Measurements from ENCODE around the gene RAB13.
A peak's percentile ranks its signal among the peaks of the same experiment; 100 is the strongest.
"Not testable (repeated sequence)": the region's sequence is repeated elsewhere in the genome, so short reads cannot be mapped to it uniquely, and the experiment has no call there.

The RAB13 gene

DNA sequence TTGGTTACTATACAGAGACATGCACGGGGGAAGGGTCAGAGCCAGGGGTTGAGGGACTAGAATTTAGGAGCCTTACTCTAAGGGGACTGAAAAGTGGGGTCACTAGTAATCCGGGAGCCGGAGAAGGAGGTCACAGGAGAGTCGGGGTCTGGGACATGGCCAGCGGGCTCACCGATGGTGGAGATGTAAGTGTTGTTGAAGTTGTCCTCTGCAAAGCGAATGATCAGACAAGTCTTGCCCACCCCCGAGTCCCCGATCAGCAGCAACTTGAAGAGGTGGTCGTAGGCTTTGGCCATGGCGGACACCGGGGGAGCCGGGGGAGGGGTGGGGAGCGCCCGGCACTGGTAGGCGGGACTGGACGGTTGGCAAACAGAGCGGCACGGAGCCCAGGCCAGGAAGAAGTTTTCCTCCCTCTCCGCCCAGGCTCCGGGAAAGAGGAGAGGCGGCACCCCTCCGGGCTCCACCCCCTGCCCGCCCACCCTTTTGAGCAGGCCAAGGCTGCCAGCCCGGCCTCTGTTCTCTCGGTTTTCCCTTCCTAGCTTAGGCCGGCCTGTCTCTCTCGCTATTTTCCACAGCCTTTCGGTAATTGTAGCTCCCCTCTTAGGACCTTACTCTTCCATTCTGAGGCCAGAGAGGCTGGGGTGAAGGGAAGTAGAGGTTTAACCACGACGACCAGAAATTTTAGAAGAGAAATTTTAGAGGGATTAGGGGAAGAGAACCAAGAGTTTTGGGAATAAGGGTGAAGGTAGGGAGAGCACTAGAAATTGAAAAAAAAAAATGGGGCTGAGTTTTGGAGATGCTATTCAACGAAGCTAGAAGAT is at the start of gene RAB13:
TSS of gene RAB13 (minus strand) at position 399 of the 821 bp plus-strand sequence. CDS start at position 296, 103 bp downstream.
- Histone ChIP-seq H3K9me3 (ENCODE audit: control insufficient read depth in 1 of 2, low read length in 2 of 2) (no peaks in the 10 kb centered on the region), H3K9ac (ENCODE audit: low read depth in 1 of 2, low read length in 2 of 2) (peak within 1 kb of the TSS; percentile 78 to 81), H3K27me3 (ENCODE audit: control insufficient read depth in 1 of 2, insufficient read depth in 2 of 2, low read length in 2 of 2) (no peaks in the 10 kb centered on the region), H3K4me1 (ENCODE audit: control insufficient read depth in 1 of 2, insufficient read depth in 2 of 2, low read length in 2 of 2) (peaks cover 15 to 22% of the 10 kb centered on the region in 2 donors), H3K4me3 (ENCODE audit: low read depth in 1 of 2, low read length in 2 of 2) (peak within 1 kb of the TSS; percentile 71 to 80), H3K27ac (ENCODE audit: low read depth, low read length) (peak within 1 kb of the TSS; percentile 79), H3K36me3 (ENCODE audit: control insufficient read depth in 1 of 2, insufficient read depth in 2 of 2, low read length in 2 of 2) (peaks cover 0 to 5% of the 10 kb centered on the region in 2 donors)

DNA sequence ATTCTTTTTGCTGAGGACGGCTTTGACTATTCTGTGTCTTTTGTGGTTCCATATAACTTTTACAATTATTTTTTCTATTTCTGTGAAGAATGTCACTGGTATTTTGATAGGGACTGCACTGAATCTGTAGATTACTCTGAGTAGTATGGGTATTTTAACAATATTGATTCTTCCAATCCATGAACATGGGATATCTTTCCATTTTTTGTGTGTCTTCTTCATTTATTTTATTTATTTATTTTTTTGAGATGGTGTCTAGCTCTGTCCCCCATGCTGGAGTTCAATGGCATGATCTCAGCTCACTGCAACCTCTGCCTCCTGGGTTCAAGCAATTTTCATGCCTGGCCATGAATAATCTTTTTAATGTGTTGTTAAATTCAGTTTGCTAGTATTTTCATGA is 47.6 kb upstream of the RAB13 start:
- H3K4me3 ChIP-seq (ENCODE audit: low read depth in 1 of 2, low read length in 2 of 2); H3K27ac ChIP-seq (ENCODE audit: low read depth, low read length); H3K27me3 ChIP-seq (ENCODE audit: control insufficient read depth in 1 of 2, insufficient read depth in 2 of 2, low read length in 2 of 2): not testable (repeated sequence)

GRCh38 chr1:154019940-154020339 is 33.8 kb upstream of the RAB13 start:
- Histone ChIP-seq H3K27ac (ENCODE audit: low read depth, low read length) (no peak overlapping the region), H3K36me3 (ENCODE audit: control insufficient read depth in 1 of 2, insufficient read depth in 2 of 2, low read length in 2 of 2) (no peaks in the 10 kb centered on the region), H3K4me1 (ENCODE audit: control insufficient read depth in 1 of 2, insufficient read depth in 2 of 2, low read length in 2 of 2) (no peaks in the 10 kb centered on the region), H3K27me3 (ENCODE audit: control insufficient read depth in 1 of 2, insufficient read depth in 2 of 2, low read length in 2 of 2) (no peaks in the 10 kb centered on the region), H3K9ac (ENCODE audit: low read depth in 1 of 2, low read length in 2 of 2) (no peak overlapping the region), H3K9me3 (ENCODE audit: control insufficient read depth in 1 of 2, low read length in 2 of 2) (no peaks in the 10 kb centered on the region), H3K4me3 (ENCODE audit: low read depth in 1 of 2, low read length in 2 of 2) (no peak overlapping the region)

More for the DNA sequence above, 47.6 kb upstream of the RAB13 start:
- H3K9me3 ChIP-seq (ENCODE audit: control insufficient read depth in 1 of 2, low read length in 2 of 2); H3K9ac ChIP-seq (ENCODE audit: low read depth in 1 of 2, low read length in 2 of 2); H3K36me3 ChIP-seq (ENCODE audit: control insufficient read depth in 1 of 2, insufficient read depth in 2 of 2, low read length in 2 of 2); H3K4me1 ChIP-seq (ENCODE audit: control insufficient read depth in 1 of 2, insufficient read depth in 2 of 2, low read length in 2 of 2): not testable (repeated sequence)

DNA sequence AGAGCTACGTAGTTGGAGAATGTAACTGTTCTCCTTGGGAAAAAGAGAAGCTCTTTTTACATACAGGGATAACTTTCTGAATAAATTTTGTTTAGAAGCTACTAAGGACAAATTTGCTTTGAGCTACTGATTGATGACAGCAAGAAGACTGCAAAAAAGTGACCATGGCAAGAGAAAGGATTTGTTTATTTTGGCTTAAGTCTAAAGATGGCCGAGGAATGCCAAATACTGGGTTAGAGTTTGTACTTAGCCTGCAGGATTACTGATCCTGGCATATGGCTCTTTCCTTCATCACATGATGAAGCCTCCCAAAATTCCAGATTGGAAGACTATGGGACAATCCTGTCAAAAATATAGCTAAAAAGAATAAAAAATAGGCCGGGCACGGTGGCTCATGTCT is 33.1 kb upstream of the RAB13 start:
- no peaks in the 10 kb centered on the region for H3K9me3 ChIP-seq (ENCODE audit: control insufficient read depth in 1 of 2, low read length in 2 of 2)
- no peaks in the 10 kb centered on the region for H3K27me3 ChIP-seq (ENCODE audit: control insufficient read depth in 1 of 2, insufficient read depth in 2 of 2, low read length in 2 of 2)
- H3K36me3 ChIP-seq (ENCODE audit: control insufficient read depth in 1 of 2, insufficient read depth in 2 of 2, low read length in 2 of 2), result no peaks in the 10 kb centered on the region
- peaks cover 0 to 1% of the 10 kb centered on the region in 2 donors for H3K4me1 ChIP-seq (ENCODE audit: control insufficient read depth in 1 of 2, insufficient read depth in 2 of 2, low read length in 2 of 2)
- no peak overlapping the region for H3K9ac ChIP-seq (ENCODE audit: low read depth in 1 of 2, low read length in 2 of 2)
- H3K27ac ChIP-seq (ENCODE audit: low read depth, low read length), result no peak overlapping the region
- H3K4me3 ChIP-seq (ENCODE audit: low read depth in 1 of 2, low read length in 2 of 2), result no peak overlapping the region

DNA sequence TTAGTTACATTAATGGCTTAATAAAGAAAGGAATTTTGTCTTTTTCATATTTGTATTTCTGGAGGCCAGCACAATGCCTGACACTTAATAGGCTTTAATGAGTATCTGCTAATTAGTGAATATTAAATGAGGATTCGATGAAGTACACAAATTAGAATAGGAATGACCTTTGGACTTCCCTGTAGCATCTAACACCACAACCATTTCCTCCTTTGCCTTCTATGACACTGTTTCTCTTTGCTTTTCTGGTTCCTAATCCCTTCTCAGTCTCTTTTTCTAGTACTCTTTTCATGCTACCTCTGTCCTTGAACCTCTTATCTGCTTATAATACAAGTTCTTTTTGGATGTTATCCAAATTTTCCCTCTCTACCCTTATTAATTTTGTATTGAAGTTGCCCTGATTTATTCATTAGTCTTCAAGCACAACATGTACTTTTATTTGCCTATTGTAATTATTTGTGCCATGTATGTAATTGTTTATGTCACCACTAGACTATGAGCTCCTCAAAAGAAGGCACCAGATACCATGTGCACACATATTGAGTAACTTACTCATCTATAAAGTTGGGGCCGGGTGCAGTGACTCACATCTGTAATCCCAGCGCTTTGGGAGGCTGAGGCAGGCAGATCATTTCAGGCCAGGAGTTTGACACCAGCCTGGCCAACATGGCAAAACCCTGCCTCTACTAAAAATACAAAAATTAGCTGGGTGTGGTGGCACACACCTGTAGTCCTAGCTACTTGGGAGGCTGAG is 28.2 kb upstream of the RAB13 start:
- H3K27me3 ChIP-seq (ENCODE audit: control insufficient read depth in 1 of 2, insufficient read depth in 2 of 2, low read length in 2 of 2), result no peaks in the 10 kb centered on the region

GRCh38 chr1:154012543-154012942 is 26.4 kb upstream of the RAB13 start:
- not testable (repeated sequence) for H3K36me3 ChIP-seq (ENCODE audit: control insufficient read depth in 1 of 2, insufficient read depth in 2 of 2, low read length in 2 of 2)

More for the DNA sequence above, 28.2 kb upstream of the RAB13 start:
- Histone ChIP-seq H3K4me1 (ENCODE audit: control insufficient read depth in 1 of 2, insufficient read depth in 2 of 2, low read length in 2 of 2) (peaks cover 0 to 5% of the 10 kb centered on the region in 2 donors), H3K36me3 (ENCODE audit: control insufficient read depth in 1 of 2, insufficient read depth in 2 of 2, low read length in 2 of 2) (no peaks in the 10 kb centered on the region), H3K9me3 (ENCODE audit: control insufficient read depth in 1 of 2, low read length in 2 of 2) (no peaks in the 10 kb centered on the region), H3K9ac (ENCODE audit: low read depth in 1 of 2, low read length in 2 of 2) (no peak overlapping the region), H3K4me3 (ENCODE audit: low read depth in 1 of 2, low read length in 2 of 2) (no peak overlapping the region), H3K27ac (ENCODE audit: low read depth, low read length) (no peak overlapping the region)

GRCh38 chr1:154012129-154012528 is 26.0 kb upstream of the RAB13 start:
- no peaks in the 10 kb centered on the region for H3K9me3 ChIP-seq (ENCODE audit: control insufficient read depth in 1 of 2, low read length in 2 of 2)
- H3K4me1 ChIP-seq (ENCODE audit: control insufficient read depth in 1 of 2, insufficient read depth in 2 of 2, low read length in 2 of 2), result peaks cover 0 to 5% of the 10 kb centered on the region in 2 donors
- H3K27me3 ChIP-seq (ENCODE audit: control insufficient read depth in 1 of 2, insufficient read depth in 2 of 2, low read length in 2 of 2), result no peaks in the 10 kb centered on the region
- no peak overlapping the region for H3K27ac ChIP-seq (ENCODE audit: low read depth, low read length)
- H3K4me3 ChIP-seq (ENCODE audit: low read depth in 1 of 2, low read length in 2 of 2), result no peak overlapping the region
- H3K36me3 ChIP-seq (ENCODE audit: control insufficient read depth in 1 of 2, insufficient read depth in 2 of 2, low read length in 2 of 2), result no peaks in the 10 kb centered on the region
- H3K9ac ChIP-seq (ENCODE audit: low read depth in 1 of 2, low read length in 2 of 2), result no peak overlapping the region

More at GRCh38 chr1:154012543-154012942, 26.4 kb upstream of the RAB13 start:
- not testable (repeated sequence) for H3K9ac ChIP-seq (ENCODE audit: low read depth in 1 of 2, low read length in 2 of 2); H3K27ac ChIP-seq (ENCODE audit: low read depth, low read length); H3K4me1 ChIP-seq (ENCODE audit: control insufficient read depth in 1 of 2, insufficient read depth in 2 of 2, low read length in 2 of 2); H3K4me3 ChIP-seq (ENCODE audit: low read depth in 1 of 2, low read length in 2 of 2); H3K27me3 ChIP-seq (ENCODE audit: control insufficient read depth in 1 of 2, insufficient read depth in 2 of 2, low read length in 2 of 2); H3K9me3 ChIP-seq (ENCODE audit: control insufficient read depth in 1 of 2, low read length in 2 of 2)

DNA sequence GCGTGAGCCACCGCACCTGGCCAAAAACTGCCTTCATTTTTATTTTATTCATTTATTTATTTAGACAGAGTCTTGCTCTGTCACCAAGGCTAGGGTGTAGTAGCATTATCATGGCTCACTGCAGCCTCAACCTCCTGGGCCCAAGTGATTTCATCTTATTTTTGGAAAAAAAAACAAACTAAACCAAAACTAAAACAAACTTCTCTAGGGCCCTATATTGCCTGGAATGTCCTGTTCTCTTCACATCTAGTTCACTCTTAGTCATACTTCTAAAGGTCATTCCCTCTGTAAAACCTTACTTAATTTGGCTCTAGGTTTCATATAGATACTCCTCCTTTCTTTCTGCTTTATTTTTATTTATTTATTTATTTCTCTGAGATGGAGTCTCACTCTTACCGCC is 20.0 kb upstream of the RAB13 start:
- H3K36me3 ChIP-seq (ENCODE audit: control insufficient read depth in 1 of 2, insufficient read depth in 2 of 2, low read length in 2 of 2), result no peaks in the 10 kb centered on the region
- H3K4me1 ChIP-seq (ENCODE audit: control insufficient read depth in 1 of 2, insufficient read depth in 2 of 2, low read length in 2 of 2), result no peaks in the 10 kb centered on the region
- H3K4me3 ChIP-seq (ENCODE audit: low read depth in 1 of 2, low read length in 2 of 2), result no peak overlapping the region

DNA sequence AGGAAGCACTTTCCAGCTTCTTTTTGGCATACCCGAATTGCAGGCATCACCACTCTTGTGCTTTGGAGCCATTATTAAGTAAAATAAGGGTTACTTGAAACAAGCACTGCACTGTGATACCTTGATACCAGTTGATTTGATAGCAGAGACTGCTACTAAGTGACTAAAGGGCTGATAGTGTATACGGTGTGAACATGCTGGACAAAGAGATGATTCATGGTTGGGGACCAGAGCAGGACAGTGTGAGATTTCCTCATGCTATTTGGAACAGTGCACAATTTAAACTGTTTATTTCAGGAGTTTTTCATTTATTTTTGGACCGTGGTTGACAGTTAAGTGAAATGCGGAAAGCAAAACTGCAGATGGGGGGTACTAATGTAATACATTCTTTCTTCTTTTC is 14.3 kb upstream of the RAB13 start:
- H3K9ac ChIP-seq (ENCODE audit: low read depth in 1 of 2, low read length in 2 of 2), result no peak overlapping the region
- no peak overlapping the region for H3K4me3 ChIP-seq (ENCODE audit: low read depth in 1 of 2, low read length in 2 of 2)
- no peaks in the 10 kb centered on the region for H3K4me1 ChIP-seq (ENCODE audit: control insufficient read depth in 1 of 2, insufficient read depth in 2 of 2, low read length in 2 of 2)
- H3K27me3 ChIP-seq (ENCODE audit: control insufficient read depth in 1 of 2, insufficient read depth in 2 of 2, low read length in 2 of 2), result no peaks in the 10 kb centered on the region
- H3K36me3 ChIP-seq (ENCODE audit: control insufficient read depth in 1 of 2, insufficient read depth in 2 of 2, low read length in 2 of 2), result no peaks in the 10 kb centered on the region
- no peaks in the 10 kb centered on the region for H3K9me3 ChIP-seq (ENCODE audit: control insufficient read depth in 1 of 2, low read length in 2 of 2)
- H3K27ac ChIP-seq (ENCODE audit: low read depth, low read length), result no peak overlapping the region

More for the DNA sequence above, 20.0 kb upstream of the RAB13 start:
- no peak overlapping the region for H3K27ac ChIP-seq (ENCODE audit: low read depth, low read length)
- no peaks in the 10 kb centered on the region for H3K27me3 ChIP-seq (ENCODE audit: control insufficient read depth in 1 of 2, insufficient read depth in 2 of 2, low read length in 2 of 2)
- no peak overlapping the region for H3K9ac ChIP-seq (ENCODE audit: low read depth in 1 of 2, low read length in 2 of 2)
- no peaks in the 10 kb centered on the region for H3K9me3 ChIP-seq (ENCODE audit: control insufficient read depth in 1 of 2, low read length in 2 of 2)

- H3K27me3 ChIP-seq (ENCODE audit: control insufficient read depth in 1 of 2, insufficient read depth in 2 of 2, low read length in 2 of 2); H3K9ac ChIP-seq (ENCODE audit: low read depth in 1 of 2, low read length in 2 of 2); H3K4me3 ChIP-seq (ENCODE audit: low read depth in 1 of 2, low read length in 2 of 2); H3K27ac ChIP-seq (ENCODE audit: low read depth, low read length); H3K9me3 ChIP-seq (ENCODE audit: control insufficient read depth in 1 of 2, low read length in 2 of 2): not testable (repeated sequence)
- Histone ChIP-seq H3K36me3 (ENCODE audit: control insufficient read depth in 1 of 2, insufficient read depth in 2 of 2, low read length in 2 of 2) (peaks cover 10 to 28% of the 10 kb centered on the region in 2 donors), H3K4me1 (ENCODE audit: control insufficient read depth in 1 of 2, insufficient read depth in 2 of 2, low read length in 2 of 2) (peaks cover 9 to 11% of the 10 kb centered on the region in 2 donors)
Measured at GRCh38 chr1:153996882-153997281, 10.7 kb upstream of the RAB13 start.

Measured in duodenal mucosa (tissue), 2 donors.